ENCODE measurements around the gene DECR2. TPM values are rescaled to one million over a fixed set of nuclear protein-coding genes. Genes with fewer than 3 reads are reported as not detected.

Gene DECR2
- total RNA-seq, 1 donor from 2014 or later: 14.6 TPM

DNA sequence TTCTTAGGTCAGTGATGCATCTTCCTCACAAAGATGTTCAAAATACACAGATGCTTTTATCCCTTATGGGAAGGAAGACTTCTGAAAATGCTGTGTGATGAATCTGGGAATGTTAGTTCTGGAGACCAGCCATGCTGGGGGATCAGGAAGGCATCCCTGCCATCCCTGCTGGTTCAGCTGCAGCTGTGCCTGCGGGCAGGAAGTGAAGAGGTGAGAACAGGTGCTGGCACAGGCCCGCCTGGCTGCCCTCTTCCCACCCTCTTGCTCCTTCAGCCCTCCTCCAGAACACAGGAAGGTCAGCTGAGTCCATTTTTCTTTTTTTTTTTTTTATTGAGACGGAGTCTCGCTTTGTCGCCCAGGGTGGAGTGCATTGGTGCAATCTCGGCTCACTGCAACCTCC is 38.9 kb downstream of the DECR2 start:
- Mint-ChIP-seq H3K4me3 (ENCODE audit: unreplicated experiment) (no peak overlapping the region), H3K27me3 (ENCODE audit: unreplicated experiment) (peaks cover 3% of the 10 kb centered on the region), H3K9me3 (ENCODE audit: unreplicated experiment) (no peaks in the 10 kb centered on the region), H3K4me1 (ENCODE audit: unreplicated experiment) (no peaks in the 10 kb centered on the region), H3K27ac (ENCODE audit: unreplicated experiment) (no peak overlapping the region), H3K36me3 (ENCODE audit: low read depth, unreplicated experiment) (no peaks in the 10 kb centered on the region)
- DNase-seq (ENCODE audit: low spot score): no peak
- TF ChIP-seq, protein P1, sequence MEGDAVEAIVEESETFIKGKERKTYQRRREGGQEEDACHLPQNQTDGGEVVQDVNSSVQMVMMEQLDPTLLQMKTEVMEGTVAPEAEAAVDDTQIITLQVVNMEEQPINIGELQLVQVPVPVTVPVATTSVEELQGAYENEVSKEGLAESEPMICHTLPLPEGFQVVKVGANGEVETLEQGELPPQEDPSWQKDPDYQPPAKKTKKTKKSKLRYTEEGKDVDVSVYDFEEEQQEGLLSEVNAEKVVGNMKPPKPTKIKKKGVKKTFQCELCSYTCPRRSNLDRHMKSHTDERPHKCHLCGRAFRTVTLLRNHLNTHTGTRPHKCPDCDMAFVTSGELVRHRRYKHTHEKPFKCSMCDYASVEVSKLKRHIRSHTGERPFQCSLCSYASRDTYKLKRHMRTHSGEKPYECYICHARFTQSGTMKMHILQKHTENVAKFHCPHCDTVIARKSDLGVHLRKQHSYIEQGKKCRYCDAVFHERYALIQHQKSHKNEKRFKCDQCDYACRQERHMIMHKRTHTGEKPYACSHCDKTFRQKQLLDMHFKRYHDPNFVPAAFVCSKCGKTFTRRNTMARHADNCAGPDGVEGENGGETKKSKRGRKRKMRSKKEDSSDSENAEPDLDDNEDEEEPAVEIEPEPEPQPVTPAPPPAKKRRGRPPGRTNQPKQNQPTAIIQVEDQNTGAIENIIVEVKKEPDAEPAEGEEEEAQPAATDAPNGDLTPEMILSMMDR (IDR thresholded peaks at IDR 0.05; ENCODE audit: unreplicated experiment): no peak

DNA sequence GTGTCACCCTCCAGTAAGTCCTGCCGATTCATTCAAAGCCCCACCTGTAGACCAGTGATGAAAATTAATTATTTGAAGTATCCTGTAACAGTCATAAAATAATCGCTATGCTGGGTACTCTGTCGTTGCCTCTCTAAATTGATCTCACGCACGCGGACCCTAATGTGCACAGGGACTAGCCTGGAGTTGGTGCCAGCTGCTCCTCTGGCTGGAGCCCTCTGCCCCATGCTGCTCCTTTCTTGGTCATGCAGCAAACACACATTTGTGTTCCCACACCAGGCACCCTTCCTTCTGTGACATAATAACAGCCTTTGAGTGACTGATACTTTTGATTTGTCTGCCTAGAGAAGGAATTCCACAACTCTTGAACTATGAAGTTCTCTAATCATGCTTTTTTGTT is 39.8 kb downstream of the DECR2 start:
- no peak for DNase-seq (ENCODE audit: low spot score)
- H3K4me3 Mint-ChIP-seq (ENCODE audit: unreplicated experiment): no peak overlapping the region
- TF ChIP-seq, protein P1 (IDR thresholded peaks at IDR 0.05; ENCODE audit: unreplicated experiment): no peak
- no peaks in the 10 kb centered on the region for H3K36me3 Mint-ChIP-seq (ENCODE audit: low read depth, unreplicated experiment)
- H3K27ac Mint-ChIP-seq (ENCODE audit: unreplicated experiment): no peak overlapping the region
- H3K4me1 Mint-ChIP-seq (ENCODE audit: unreplicated experiment): no peaks in the 10 kb centered on the region
- no peaks in the 10 kb centered on the region for H3K9me3 Mint-ChIP-seq (ENCODE audit: unreplicated experiment)
- H3K27me3 Mint-ChIP-seq (ENCODE audit: unreplicated experiment): peaks cover 3% of the 10 kb centered on the region

DNA sequence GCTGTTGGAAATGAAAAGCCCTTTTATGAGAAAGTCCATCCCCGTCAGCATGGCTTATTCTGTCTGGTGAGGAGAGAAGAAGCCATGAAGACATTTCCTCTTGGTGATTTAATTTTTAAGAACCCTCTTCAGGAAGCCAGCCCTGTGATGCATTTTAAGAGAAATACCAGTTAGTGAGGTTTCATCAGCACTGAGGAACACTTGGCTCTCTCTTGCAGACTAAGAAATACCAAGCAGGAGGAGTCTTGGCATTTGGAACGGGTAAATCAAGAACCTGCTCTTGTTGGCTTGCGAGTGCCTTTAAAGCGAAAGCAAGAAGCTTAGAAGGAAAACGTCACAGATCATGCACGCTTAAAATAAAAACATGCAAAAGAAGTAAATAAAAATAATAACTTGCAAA is 41.3 kb downstream of the DECR2 start:
- H3K27ac Mint-ChIP-seq (ENCODE audit: unreplicated experiment): no peak overlapping the region
- peaks cover 4% of the 10 kb centered on the region for H3K27me3 Mint-ChIP-seq (ENCODE audit: unreplicated experiment)
- no peak for DNase-seq (ENCODE audit: low spot score)
- no peaks in the 10 kb centered on the region for H3K9me3 Mint-ChIP-seq (ENCODE audit: unreplicated experiment)
- H3K36me3 Mint-ChIP-seq (ENCODE audit: low read depth, unreplicated experiment): no peaks in the 10 kb centered on the region
- TF ChIP-seq, protein P1 (IDR thresholded peaks at IDR 0.05; ENCODE audit: unreplicated experiment): no peak
- no peaks in the 10 kb centered on the region for H3K4me1 Mint-ChIP-seq (ENCODE audit: unreplicated experiment)
- no peak overlapping the region for H3K4me3 Mint-ChIP-seq (ENCODE audit: unreplicated experiment)

DNA sequence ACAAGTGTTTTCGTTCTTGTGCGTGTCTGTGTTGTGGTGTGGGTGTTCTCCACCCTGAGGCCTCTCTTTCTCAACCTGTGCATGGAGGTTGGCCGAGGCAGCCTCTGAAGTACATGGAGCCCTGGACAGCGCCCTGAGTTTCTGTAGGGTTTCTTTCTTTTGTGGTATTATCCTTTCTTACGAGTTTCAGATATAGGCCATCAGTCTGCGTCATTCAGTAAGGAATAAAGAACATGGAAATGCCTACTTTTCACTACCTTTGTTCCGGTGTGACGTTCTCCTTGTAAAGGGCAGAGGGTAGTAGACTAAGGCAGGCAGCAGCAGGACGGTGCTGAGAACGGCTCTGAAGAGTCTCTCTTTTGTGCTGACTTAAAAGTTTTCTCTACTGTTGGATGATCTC is 42.3 kb downstream of the DECR2 start:
- no peak for DNase-seq (ENCODE audit: low spot score)
- H3K27me3 Mint-ChIP-seq (ENCODE audit: unreplicated experiment): peaks cover 4% of the 10 kb centered on the region
- no peaks in the 10 kb centered on the region for H3K4me1 Mint-ChIP-seq (ENCODE audit: unreplicated experiment)
- TF ChIP-seq, protein P1 (IDR thresholded peaks at IDR 0.05; ENCODE audit: unreplicated experiment): no peak
- no peak overlapping the region for H3K27ac Mint-ChIP-seq (ENCODE audit: unreplicated experiment)
- no peaks in the 10 kb centered on the region for H3K9me3 Mint-ChIP-seq (ENCODE audit: unreplicated experiment)
- H3K4me3 Mint-ChIP-seq (ENCODE audit: unreplicated experiment): no peak overlapping the region
- H3K36me3 Mint-ChIP-seq (ENCODE audit: low read depth, unreplicated experiment): no peaks in the 10 kb centered on the region

DNA sequence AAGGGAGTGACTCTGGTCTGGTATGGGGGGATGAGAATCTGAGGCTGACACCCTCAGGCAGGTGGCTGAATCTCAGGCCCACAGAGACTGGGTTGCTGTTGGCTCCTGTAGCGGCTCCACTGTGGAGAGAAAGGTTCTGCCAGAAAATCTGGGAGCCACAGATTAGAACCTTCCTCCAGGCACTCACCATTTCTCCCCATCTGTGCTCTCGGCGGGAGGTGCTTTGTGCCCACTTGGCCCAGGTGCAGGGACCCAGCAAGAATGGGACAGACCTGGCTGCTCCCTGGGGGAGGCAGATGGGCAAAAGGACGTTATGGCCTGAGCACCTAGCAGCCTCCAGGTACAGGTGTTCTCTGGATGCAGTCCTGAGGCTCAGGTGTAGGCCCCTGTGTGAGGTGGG is 43.9 kb downstream of the DECR2 start:
- peaks cover 4% of the 10 kb centered on the region for H3K27me3 Mint-ChIP-seq (ENCODE audit: unreplicated experiment)
- no peaks in the 10 kb centered on the region for H3K36me3 Mint-ChIP-seq (ENCODE audit: low read depth, unreplicated experiment)
- H3K4me1 Mint-ChIP-seq (ENCODE audit: unreplicated experiment): no peaks in the 10 kb centered on the region
- no peak overlapping the region for H3K27ac Mint-ChIP-seq (ENCODE audit: unreplicated experiment)
- no peaks in the 10 kb centered on the region for H3K9me3 Mint-ChIP-seq (ENCODE audit: unreplicated experiment)
- TF ChIP-seq, protein P1 (IDR thresholded peaks at IDR 0.05; ENCODE audit: unreplicated experiment): no peak
- H3K4me3 Mint-ChIP-seq (ENCODE audit: unreplicated experiment): no peak overlapping the region
- no peak for DNase-seq (ENCODE audit: low spot score)

Measured in endothelial cell (in vitro differentiated cells).